Measurements from ENCODE around the gene RAB34.

GRCh38 chr17:28693869-28694268, 23.8 kb downstream of the RAB34 start:
- TF ChIP-seq, protein P1, sequence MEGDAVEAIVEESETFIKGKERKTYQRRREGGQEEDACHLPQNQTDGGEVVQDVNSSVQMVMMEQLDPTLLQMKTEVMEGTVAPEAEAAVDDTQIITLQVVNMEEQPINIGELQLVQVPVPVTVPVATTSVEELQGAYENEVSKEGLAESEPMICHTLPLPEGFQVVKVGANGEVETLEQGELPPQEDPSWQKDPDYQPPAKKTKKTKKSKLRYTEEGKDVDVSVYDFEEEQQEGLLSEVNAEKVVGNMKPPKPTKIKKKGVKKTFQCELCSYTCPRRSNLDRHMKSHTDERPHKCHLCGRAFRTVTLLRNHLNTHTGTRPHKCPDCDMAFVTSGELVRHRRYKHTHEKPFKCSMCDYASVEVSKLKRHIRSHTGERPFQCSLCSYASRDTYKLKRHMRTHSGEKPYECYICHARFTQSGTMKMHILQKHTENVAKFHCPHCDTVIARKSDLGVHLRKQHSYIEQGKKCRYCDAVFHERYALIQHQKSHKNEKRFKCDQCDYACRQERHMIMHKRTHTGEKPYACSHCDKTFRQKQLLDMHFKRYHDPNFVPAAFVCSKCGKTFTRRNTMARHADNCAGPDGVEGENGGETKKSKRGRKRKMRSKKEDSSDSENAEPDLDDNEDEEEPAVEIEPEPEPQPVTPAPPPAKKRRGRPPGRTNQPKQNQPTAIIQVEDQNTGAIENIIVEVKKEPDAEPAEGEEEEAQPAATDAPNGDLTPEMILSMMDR (conservative IDR thresholded peaks at IDR 0.05), result no peak
- TF ChIP-seq ZFX (IDR thresholded peaks at IDR 0.05), result no peak
